GM12878 (cell line): ENCODE data around the gene CORO7. TPM values are rescaled to one million over a fixed set of nuclear protein-coding genes. Genes with fewer than 3 reads are reported as not detected.
"Not testable (repeated sequence)": the region's sequence is repeated elsewhere in the genome, so short reads cannot be mapped to it uniquely, and the experiment has no call there.

Experiments used
- ATAC-seq: fragments of 200-7000 bp; cut with Tn5 transposase; 3 replicates; pipeline ENCODE4 v1.9.1; 2020; ENCODE audit warnings: mild to moderate bottlenecking, moderate library complexity
- BruUV-seq: library from RNA; stranded (reverse); fragments of 400-500 nt; replicated peaks from 2 replicates; lab custom pipeline; 2021; lab: Mats Ljungman, UMichigan
- CTCF ChIA-PET: fragments of 300-600 bp; sonication (Branson Sonifier 250); formaldehyde crosslinking; extraction: SDS; loops from one replicate; lab custom pipeline; 2021; ENCODE audit warnings: inconsistent platforms; lab: Yijun Ruan, JAX
- POLR2A ChIA-PET: fragments of 350-600 bp; formaldehyde crosslinking; extraction: SDS; loops from one replicate; lab custom pipeline; 2021; ENCODE audit warnings: inconsistent platforms; lab: Charles Lee
- RAD21 ChIA-PET: fragments of 300-600 bp; sonication (Branson Sonifier 250); formaldehyde crosslinking; loops from one replicate; lab custom pipeline; 2023; ENCODE audit warnings: antibody characterized with exemption; ENCODE audit not compliant: unreplicated experiment; lab: Charles Lee
- SMC1A ChIA-PET: fragments of 300-600 bp; sonication (Branson Sonifier 250); formaldehyde crosslinking; loops from one replicate; lab custom pipeline; 2023; ENCODE audit not compliant: unreplicated experiment, uncharacterized antibody; lab: Charles Lee
- DNase-seq: peaks from one replicate; pipeline ENCODE4 v3.0.0-alpha.2; 2011; ENCODE audit warnings: low read depth, low spot score
- FAIRE-seq: peaks from 3 replicates; lab custom pipeline; 2011; peaks lifted over from hg19 to GRCh38; lab: Jason Lieb, UNC
- H2AFZ ChIP-seq: 2 replicates; pipeline ENCODE4 v1.6.0; 2011; ENCODE audit warnings: low read depth, low read length, control low read depth; ENCODE audit not compliant: control insufficient read depth
- H3K27ac ChIP-seq: 2 replicates; pipeline ENCODE4 v1.5.1; 2011; ENCODE audit warnings: control low read depth; ENCODE audit not compliant: control insufficient read depth, insufficient read depth
- H3K27me3 ChIP-seq, 2 experiments: replicated peaks in 1 of 2; 2 replicates each; pipeline versions ENCODE4 v1.6.0 to v1.6.1; 2011; ENCODE audit warnings: low read length in 1 of 2; ENCODE audit not compliant: control insufficient read depth in 2 of 2, insufficient read depth in 2 of 2
- H3K36me3 ChIP-seq, 2 experiments: 2 replicates each; pipeline ENCODE4 v1.5.1; 2011; ENCODE audit warnings: low read length in 1 of 2; ENCODE audit not compliant: control insufficient read depth in 2 of 2, insufficient read depth in 2 of 2
- H3K4me1 ChIP-seq: 2 replicates; pipeline ENCODE4 v1.6.1; 2011; ENCODE audit warnings: mild to moderate bottlenecking, low read length, moderate library complexity, mixed read lengths; ENCODE audit not compliant: control insufficient read depth, insufficient read depth
- H3K4me2 ChIP-seq: 2 replicates; pipeline ENCODE4 v1.6.0; 2011; ENCODE audit warnings: control low read depth; ENCODE audit not compliant: control insufficient read depth, insufficient read depth
- H3K4me3 ChIP-seq: fragments of 200-600 bp; sonication (generic); 2 replicates; pipeline ENCODE4 v1.5.1; 2016
- H3K79me2 ChIP-seq: 2 replicates; pipeline ENCODE4 v1.6.0; 2011; ENCODE audit warnings: low read length; ENCODE audit not compliant: control insufficient read depth, insufficient read depth
- H3K9ac ChIP-seq: 2 replicates; pipeline ENCODE4 v1.8.0; 2011; ENCODE audit warnings: low read length, control low read depth, mixed read lengths; ENCODE audit not compliant: control insufficient read depth, insufficient read depth
- H3K9me3 ChIP-seq: replicated peaks from 3 replicates; pipeline ENCODE4 v1.5.1; 2011; ENCODE audit warnings: mild to moderate bottlenecking, low read length; ENCODE audit not compliant: control insufficient read depth, insufficient read depth
- H4K20me1 ChIP-seq: 2 replicates; pipeline ENCODE4 v1.6.0; 2011; ENCODE audit not compliant: control insufficient read depth, insufficient read depth
- POLR2AphosphoS5 ChIP-seq: IDR thresholded peaks from 2 replicates; pipeline ENCODE4 v1.6.1; 2011; ENCODE audit warnings: mild to moderate bottlenecking, low read length, inconsistent platforms
- WGBS: methylation state at CpG from one replicate; pipeline ENCODE4 v1.1.6; 2016; ENCODE audit warnings: low lambda C conversion rate; ENCODE audit not compliant: insufficient replicate concordance, insufficient coverage; ENCODE audit errors: missing lambda C conversion rate; 5-methylcytosine and 5-hydroxymethylcytosine counted together
- in situ Hi-C: fragments of 300-500 bp; cut with MboI; formaldehyde crosslinking; loops from 9 replicates; pipeline ENCODE4 v1.14.3; 2018; ENCODE audit warnings: mixed read lengths
- intact Hi-C: fragments of 100-400 bp; cut with micrococcal nuclease; formaldehyde crosslinking; loops from one replicate; pipeline ENCODE4 v1.14.2; 2022; ENCODE audit not compliant: unreplicated experiment
- polyA plus RNA-seq, 11 experiments: library from polyadenylated mRNA; depleted of rRNA in 4 of 11; unstranded in 6 of 11; stranded (reverse) in 5 of 11; fragments of >200 nt; fragmentation: Nextera tagmentation in 4 of 11; fragmentation: Illumina TruSeq in 1 of 11; extraction: Ambion mirVana in 4 of 11; extraction: Trizol in 1 of 11; gene quantifications; 1 replicate in 1 of 11; 2 replicates in 10 of 11; pipeline versions ENCODE4 v1.2.1 to v1.2.3, GENCODE V29; 2011 to 2016; ENCODE audit warnings: inconsistent platforms in 2 of 11, missing spikeins in 2 of 11, low read depth in 1 of 11
- total RNA-seq, 4 experiments: library from RNA; depleted of rRNA in 3 of 4; stranded (reverse); fragments of >200 nt in 3 of 4; fragmentation: Illumina TruSeq in 1 of 4; extraction: Trizol in 1 of 4; gene quantifications; 2 replicates each; pipeline versions ENCODE4 v1.2.1 to v1.2.3, GENCODE V29; 2013 to 2021
- TF ChIP-seq, protein P1 (sequence below): IDR thresholded peaks from 2 replicates; pipeline ENCODE4 v1.6.1; 2011; ENCODE audit warnings: borderline replicate concordance, low read depth, mild to moderate bottlenecking, moderate library complexity, low read length; ENCODE audit not compliant: insufficient read depth, poor library complexity, severe bottlenecking

CORO7 gene
- total and polyA plus RNA-seq, 10 of the 15 experiments (the other 5 are each of a cell fraction or from before 2014, with no cell fraction given): 0.64 to 89.2 (median 43.7) TPM

DNA sequence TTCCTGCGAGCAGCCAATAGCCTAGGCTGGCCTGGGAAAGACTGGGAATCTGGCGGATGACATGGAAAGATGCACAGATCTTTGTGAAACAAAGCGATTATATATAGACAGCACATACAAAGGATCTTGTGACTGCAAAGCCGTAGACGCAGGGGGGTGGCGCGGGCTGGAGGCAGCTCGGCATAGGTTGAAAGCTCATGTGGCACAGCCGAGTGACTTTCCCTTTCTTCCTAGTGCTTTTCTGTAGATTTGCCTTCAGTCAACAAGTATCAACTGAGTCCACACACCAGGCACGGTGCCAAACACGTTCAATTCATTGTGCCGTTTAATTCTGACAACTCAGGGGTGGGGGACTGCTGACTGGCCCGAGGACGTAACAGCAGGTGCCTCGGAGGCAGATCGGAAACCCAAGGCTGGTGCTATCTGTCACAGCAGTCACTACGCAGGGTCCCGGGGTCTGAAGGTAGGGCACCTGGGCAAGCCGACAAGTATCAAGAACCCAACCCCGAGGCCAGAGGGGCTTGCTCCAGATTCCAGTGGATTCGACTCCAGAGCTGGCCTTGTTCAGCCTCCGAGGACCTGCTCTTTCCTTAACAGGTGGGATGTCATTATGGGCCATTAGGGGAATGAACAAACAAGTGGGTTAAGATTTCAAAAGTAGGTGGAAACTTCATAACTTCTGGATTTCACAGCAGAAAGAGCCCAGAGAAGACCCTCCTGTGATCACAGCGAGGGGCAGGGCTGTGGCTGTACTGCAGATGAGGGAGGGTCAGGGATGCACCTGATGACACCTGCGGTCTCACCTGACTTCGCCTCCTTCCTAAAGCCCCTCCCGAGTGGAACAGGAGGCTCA, 71.2 kb downstream of the CORO7 start:
- intact Hi-C loops (no loop called here), in situ Hi-C loops (no loop called here)
- CTCF ChIA-PET: interaction anchor here (1.0 to 2.6 kb wide), 2 partner anchors 10 to 58 kb away, joined by 3 to 11 read pairs; no protein-coding TSS in a partner anchor
- Histone ChIP-seq H3K4me3 (no peak overlapping the region), H4K20me1 (peaks cover 6% of the 10 kb centered on the region; the same call in 1 of the 2 replicates), H3K4me2 (no peak overlapping the region), H2AFZ (no peak overlapping the region), H3K9me3 (no peaks in the 10 kb centered on the region), H3K4me1 (no peaks in the 10 kb centered on the region), H3K79me2 (peaks cover 20% of the 10 kb centered on the region), H3K27me3 (no peaks in the 10 kb centered on the region), H3K36me3 (peaks cover 3 to 4% of the 10 kb centered on the region in 2 experiments), H3K9ac (no peak overlapping the region), H3K27ac (no peak overlapping the region)
- BruUV-seq: no TSS peak
- SMC1A ChIA-PET: no interaction called here
- WGBS: 92% methylated on average over 26 of the region's 26 CpGs
- ATAC-seq (no peak), FAIRE-seq (no peak), DNase-seq (no peak)
- RAD21 ChIA-PET: interaction anchor here (1.1 to 1.4 kb wide), 2 partner anchors 15 to 57 kb away, joined by 3 read pairs; no protein-coding TSS in a partner anchor
- POLR2A ChIA-PET: no interaction called here
- 0 out of 2 replicates have a peak, but pooled peaks have one; percentile 27 for TF ChIP-seq POLR2AphosphoS5
- TF ChIP-seq, protein P1, sequence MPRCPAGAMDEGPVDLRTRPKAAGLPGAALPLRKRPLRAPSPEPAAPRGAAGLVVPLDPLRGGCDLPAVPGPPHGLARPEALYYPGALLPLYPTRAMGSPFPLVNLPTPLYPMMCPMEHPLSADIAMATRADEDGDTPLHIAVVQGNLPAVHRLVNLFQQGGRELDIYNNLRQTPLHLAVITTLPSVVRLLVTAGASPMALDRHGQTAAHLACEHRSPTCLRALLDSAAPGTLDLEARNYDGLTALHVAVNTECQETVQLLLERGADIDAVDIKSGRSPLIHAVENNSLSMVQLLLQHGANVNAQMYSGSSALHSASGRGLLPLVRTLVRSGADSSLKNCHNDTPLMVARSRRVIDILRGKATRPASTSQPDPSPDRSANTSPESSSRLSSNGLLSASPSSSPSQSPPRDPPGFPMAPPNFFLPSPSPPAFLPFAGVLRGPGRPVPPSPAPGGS: no peak

DNA sequence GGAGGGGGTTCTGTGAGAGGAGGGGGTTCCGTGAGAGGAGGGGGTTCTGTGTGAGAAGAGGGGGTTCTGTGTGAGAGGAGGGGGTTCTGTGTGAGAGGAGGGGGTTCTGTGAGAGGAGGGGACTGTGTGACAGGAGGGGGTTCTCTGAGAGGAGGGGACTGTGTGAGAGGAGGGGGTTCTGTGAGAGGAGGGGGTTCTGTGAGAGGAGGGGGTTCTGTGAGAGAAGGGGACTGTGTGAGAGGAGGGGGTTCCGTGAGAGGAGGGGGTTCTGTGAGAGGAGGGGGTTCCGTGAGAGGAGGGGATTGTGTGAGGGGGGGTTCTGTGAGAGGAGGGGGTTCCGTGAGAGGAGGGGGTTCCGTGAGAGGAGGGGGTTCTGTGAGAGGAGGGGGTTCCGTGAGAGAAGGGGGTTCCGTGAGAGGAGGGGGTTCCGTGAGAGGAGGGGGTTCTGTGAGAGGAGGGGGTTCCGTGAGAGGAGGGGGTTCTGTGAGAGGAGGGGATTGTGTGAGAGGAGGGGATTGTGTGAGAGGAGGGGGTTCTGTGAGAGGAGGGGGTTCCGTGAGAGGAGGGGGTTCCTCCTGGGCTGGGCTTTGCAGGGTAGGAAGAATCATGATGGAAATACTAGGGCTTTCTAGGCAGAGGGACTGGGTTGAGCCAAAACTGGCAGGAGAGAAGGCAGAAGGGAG, 72.0 kb downstream of the CORO7 start:
- ATAC-seq, H3K9ac ChIP-seq, RAD21 ChIA-PET, POLR2A ChIA-PET, H2AFZ ChIP-seq, H3K4me3 ChIP-seq, H3K36me3 ChIP-seq, H3K27me3 ChIP-seq, SMC1A ChIA-PET, FAIRE-seq, H4K20me1 ChIP-seq, H3K27ac ChIP-seq, H3K9me3 ChIP-seq, in situ Hi-C loops, CTCF ChIA-PET, BruUV-seq, intact Hi-C loops, H3K4me1 ChIP-seq, H3K4me2 ChIP-seq, DNase-seq: not testable (repeated sequence)
- 50% methylated on average over 2 of the region's 10 CpGs for WGBS
- peaks cover 13% of the 10 kb centered on the region for H3K79me2 ChIP-seq
